Loucy (cell line): ENCODE measurements around the gene SPI1.

Experiments
- H2AFZ ChIP-seq: fragments of 200-600 bp; sonication (generic); 2 replicates; pipeline ENCODE4 v1.6.0; 2016; ENCODE audit warnings: antibody characterized with exemption, mild to moderate bottlenecking, low read length, moderate library complexity
- H3F3A ChIP-seq: fragments of 200-600 bp; 2 replicates; pipeline ENCODE4 v1.6.0; 2016; ENCODE audit warnings: antibody characterized with exemption, low read depth, mild to moderate bottlenecking
- H3K27me3 ChIP-seq: fragments of 200-600 bp; sonication (generic); 2 replicates; pipeline ENCODE4 v1.6.1; 2014; ENCODE audit warnings: low read length, mild to moderate bottlenecking; ENCODE audit not compliant: insufficient read depth, poor library complexity, severe bottlenecking
- H3K36me3 ChIP-seq: fragments of 200-600 bp; sonication (generic); 2 replicates; pipeline ENCODE4 v1.6.1; 2016; ENCODE audit warnings: low read length; ENCODE audit not compliant: insufficient read depth
- H3K4me1 ChIP-seq: fragments of 200-600 bp; sonication (generic); 2 replicates; pipeline ENCODE4 v1.5.1; 2014; ENCODE audit warnings: low read length, mild to moderate bottlenecking; ENCODE audit not compliant: insufficient read depth, poor library complexity, severe bottlenecking
- H3K4me2 ChIP-seq: fragments of 200-600 bp; sonication (generic); 2 replicates; pipeline ENCODE4 v1.6.0; 2014; ENCODE audit warnings: antibody characterized with exemption, low read length, low read depth, mild to moderate bottlenecking; ENCODE audit not compliant: poor library complexity, severe bottlenecking
- H3K4me3 ChIP-seq: fragments of 200-600 bp; sonication (generic); 2 replicates; pipeline ENCODE4 v1.5.1; 2014; ENCODE audit warnings: low read length, mild to moderate bottlenecking, mixed read lengths; ENCODE audit not compliant: poor library complexity, severe bottlenecking
- H3K79me2 ChIP-seq: fragments of 200-600 bp; sonication (generic); 2 replicates; pipeline ENCODE4 v1.6.1; 2014; ENCODE audit warnings: low read length; ENCODE audit not compliant: insufficient read depth
- H3K9ac ChIP-seq: fragments of 200-600 bp; sonication (generic); 2 replicates; pipeline ENCODE4 v1.6.0; 2014; ENCODE audit warnings: mild to moderate bottlenecking, low read depth, low read length, moderate library complexity; ENCODE audit not compliant: poor library complexity, severe bottlenecking
- H3K9me2 ChIP-seq: fragments of 200-600 bp; sonication (generic); replicated peaks from 2 replicates; pipeline ENCODE4 v1.6.1; 2016; ENCODE audit warnings: low read depth, low read length, mixed read lengths
- H3K9me3 ChIP-seq: fragments of 200-600 bp; sonication (generic); 2 replicates; pipeline ENCODE4 v1.6.1; 2014; ENCODE audit warnings: mild to moderate bottlenecking, antibody characterized with exemption, low read length, low read depth; ENCODE audit not compliant: insufficient read depth
- H4K20me1 ChIP-seq: fragments of 200-600 bp; sonication (generic); 2 replicates; pipeline ENCODE4 v1.6.0; 2014; ENCODE audit warnings: antibody characterized with exemption, low read length, mild to moderate bottlenecking; ENCODE audit not compliant: insufficient read depth, poor library complexity, severe bottlenecking
- EZH2phosphoT487 ChIP-seq: fragments of 200-600 bp; IDR thresholded peaks from 2 replicates; pipeline ENCODE4 v1.6.1; 2018; ENCODE audit warnings: antibody characterized with exemption, mild to moderate bottlenecking, moderate library complexity, borderline replicate concordance
- TF ChIP-seq, protein P1 (sequence below): fragments of 200-600 bp; sonication (generic); conservative IDR thresholded peaks from 2 replicates; pipeline ENCODE4 v1.5.1; 2014; ENCODE audit warnings: mild to moderate bottlenecking, antibody characterized with exemption, low read length

The SPI1 gene

DNA sequence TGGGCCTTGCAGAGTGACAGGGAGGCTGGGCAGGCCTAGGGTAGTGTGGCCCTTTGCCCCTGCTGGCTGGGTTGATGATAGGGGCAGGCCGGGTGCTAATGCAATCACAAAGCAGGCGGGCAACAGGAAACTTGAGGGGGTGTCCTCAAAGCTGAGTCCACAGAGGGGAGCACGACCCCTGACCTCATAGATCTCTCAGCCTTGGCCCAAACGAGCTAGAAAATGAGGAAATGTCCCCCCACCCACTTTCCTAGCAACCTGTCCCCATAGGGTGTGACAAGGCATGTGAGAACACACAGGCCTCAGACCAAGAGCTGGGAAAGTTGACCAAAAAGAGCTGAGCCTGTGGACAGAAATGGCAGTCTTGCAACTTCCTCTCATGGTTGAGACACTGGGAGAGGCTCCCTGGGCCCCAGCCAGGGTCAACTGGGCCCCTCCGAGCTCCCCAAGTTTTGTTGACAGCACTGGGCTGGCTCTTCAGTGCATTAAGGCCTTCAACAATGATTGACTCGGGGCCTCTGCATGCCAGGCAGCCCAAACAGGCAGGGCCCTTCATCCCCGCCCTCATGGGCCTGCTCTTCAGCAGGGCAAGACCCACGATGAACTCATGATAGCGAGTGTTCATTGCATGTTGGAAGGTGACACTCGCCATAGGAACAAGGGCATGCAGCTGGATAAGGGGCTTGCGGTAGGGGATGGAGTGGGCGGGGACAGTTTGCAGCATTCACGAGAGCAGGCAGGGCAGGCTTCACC is 9.8 kb upstream of the SPI1 start:
- H3K79me2 ChIP-seq: no peaks in the 10 kb centered on the region
- H3K9me3 ChIP-seq: no peaks in the 10 kb centered on the region
- H3K4me2 ChIP-seq: no peak overlapping the region
- peak overlapping the region; percentile 46 for H2AFZ ChIP-seq
- H3K4me1 ChIP-seq: peaks cover 44% of the 10 kb centered on the region
- H3K36me3 ChIP-seq: no peaks in the 10 kb centered on the region
- H4K20me1 ChIP-seq: no peaks in the 10 kb centered on the region
- H3K9ac ChIP-seq: no peak overlapping the region
- no peak overlapping the region for H3K4me3 ChIP-seq
- H3K27me3 ChIP-seq: no peaks in the 10 kb centered on the region
- no peaks in the 10 kb centered on the region for H3F3A ChIP-seq
- H3K9me2 ChIP-seq: no peaks in the 10 kb centered on the region
- no peak for TF ChIP-seq EZH2phosphoT487
- TF ChIP-seq, protein P1, sequence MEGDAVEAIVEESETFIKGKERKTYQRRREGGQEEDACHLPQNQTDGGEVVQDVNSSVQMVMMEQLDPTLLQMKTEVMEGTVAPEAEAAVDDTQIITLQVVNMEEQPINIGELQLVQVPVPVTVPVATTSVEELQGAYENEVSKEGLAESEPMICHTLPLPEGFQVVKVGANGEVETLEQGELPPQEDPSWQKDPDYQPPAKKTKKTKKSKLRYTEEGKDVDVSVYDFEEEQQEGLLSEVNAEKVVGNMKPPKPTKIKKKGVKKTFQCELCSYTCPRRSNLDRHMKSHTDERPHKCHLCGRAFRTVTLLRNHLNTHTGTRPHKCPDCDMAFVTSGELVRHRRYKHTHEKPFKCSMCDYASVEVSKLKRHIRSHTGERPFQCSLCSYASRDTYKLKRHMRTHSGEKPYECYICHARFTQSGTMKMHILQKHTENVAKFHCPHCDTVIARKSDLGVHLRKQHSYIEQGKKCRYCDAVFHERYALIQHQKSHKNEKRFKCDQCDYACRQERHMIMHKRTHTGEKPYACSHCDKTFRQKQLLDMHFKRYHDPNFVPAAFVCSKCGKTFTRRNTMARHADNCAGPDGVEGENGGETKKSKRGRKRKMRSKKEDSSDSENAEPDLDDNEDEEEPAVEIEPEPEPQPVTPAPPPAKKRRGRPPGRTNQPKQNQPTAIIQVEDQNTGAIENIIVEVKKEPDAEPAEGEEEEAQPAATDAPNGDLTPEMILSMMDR: no peak

DNA sequence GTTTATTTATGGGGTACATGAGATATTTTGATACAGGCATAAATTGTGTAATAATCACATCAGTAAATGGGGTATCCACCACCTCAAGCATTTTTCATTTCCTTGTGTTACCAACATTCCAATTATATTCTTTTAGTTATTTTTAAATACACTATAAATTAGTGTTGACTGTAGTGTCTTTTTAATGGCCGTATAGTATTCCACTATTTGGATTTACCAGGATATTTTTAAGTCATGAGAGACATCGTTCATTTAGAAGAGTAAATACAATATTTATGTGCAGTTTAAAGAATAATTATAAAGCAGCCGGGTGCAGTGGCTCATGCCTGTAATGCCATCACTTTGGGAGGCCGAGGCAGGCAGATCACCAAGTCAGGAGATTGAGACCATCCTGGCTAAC is 6.2 kb upstream of the SPI1 start:
- no peaks in the 10 kb centered on the region for H3K9me3 ChIP-seq
- no peak overlapping the region for H3K9ac ChIP-seq
- H3K4me2 ChIP-seq: no peak overlapping the region
- no peaks in the 10 kb centered on the region for H3F3A ChIP-seq
- H3K9me2 ChIP-seq: no peaks in the 10 kb centered on the region; the same call in 1 of the 2 replicates
- H3K4me3 ChIP-seq: no peak overlapping the region
- peaks cover 18% of the 10 kb centered on the region for H3K4me1 ChIP-seq
- H3K27me3 ChIP-seq: no peaks in the 10 kb centered on the region
- H4K20me1 ChIP-seq: no peaks in the 10 kb centered on the region
- TF ChIP-seq EZH2phosphoT487: no peak
- TF ChIP-seq, protein P1: no peak
- no peaks in the 10 kb centered on the region for H3K36me3 ChIP-seq
- H3K79me2 ChIP-seq: no peaks in the 10 kb centered on the region
- H2AFZ ChIP-seq: no peak overlapping the region

DNA sequence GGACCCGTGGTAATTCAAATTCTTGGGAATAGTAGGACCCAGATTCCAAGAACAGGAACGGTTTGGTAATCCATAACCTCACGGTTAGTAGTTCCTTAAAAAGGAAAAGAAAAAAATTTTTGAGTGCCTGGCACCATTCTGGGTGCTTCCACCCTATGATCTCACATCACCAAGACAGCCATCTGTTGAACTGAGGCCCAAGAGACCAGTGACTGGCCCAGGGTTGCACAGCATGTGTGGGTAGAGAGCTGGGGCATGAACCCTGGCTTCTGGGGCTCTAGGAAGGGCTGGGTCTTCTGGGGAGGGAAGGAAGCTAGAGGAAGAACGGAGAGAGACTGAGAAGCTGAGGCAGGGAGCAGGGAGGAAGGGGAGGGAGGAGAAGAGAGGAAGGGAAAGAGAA is 4.7 kb upstream of the SPI1 start:
- Histone ChIP-seq H4K20me1 (no peaks in the 10 kb centered on the region), H3K4me3 (no peak overlapping the region), H3K36me3 (no peaks in the 10 kb centered on the region), H3K9me2 (no peaks in the 10 kb centered on the region; the same call in 1 of the 2 replicates), H3K4me2 (no peak overlapping the region), H3K27me3 (no peaks in the 10 kb centered on the region), H3K9ac (no peak overlapping the region), H2AFZ (peak overlapping the region; percentile 55; the same call in 1 of the 2 replicates), H3K79me2 (no peaks in the 10 kb centered on the region), H3K9me3 (no peaks in the 10 kb centered on the region), H3F3A (no peaks in the 10 kb centered on the region), H3K4me1 (peaks cover 18% of the 10 kb centered on the region)
- TF ChIP-seq, protein P1: no peak
- no peak for TF ChIP-seq EZH2phosphoT487
